ENCODE measurements around the gene SLC18A3. TPM values are rescaled to one million over a fixed set of nuclear protein-coding genes. Genes with fewer than 3 reads are reported as not detected.

The SLC18A3 gene
- total RNA-seq, 1 donor from 2014 or later = not detected

DNA sequence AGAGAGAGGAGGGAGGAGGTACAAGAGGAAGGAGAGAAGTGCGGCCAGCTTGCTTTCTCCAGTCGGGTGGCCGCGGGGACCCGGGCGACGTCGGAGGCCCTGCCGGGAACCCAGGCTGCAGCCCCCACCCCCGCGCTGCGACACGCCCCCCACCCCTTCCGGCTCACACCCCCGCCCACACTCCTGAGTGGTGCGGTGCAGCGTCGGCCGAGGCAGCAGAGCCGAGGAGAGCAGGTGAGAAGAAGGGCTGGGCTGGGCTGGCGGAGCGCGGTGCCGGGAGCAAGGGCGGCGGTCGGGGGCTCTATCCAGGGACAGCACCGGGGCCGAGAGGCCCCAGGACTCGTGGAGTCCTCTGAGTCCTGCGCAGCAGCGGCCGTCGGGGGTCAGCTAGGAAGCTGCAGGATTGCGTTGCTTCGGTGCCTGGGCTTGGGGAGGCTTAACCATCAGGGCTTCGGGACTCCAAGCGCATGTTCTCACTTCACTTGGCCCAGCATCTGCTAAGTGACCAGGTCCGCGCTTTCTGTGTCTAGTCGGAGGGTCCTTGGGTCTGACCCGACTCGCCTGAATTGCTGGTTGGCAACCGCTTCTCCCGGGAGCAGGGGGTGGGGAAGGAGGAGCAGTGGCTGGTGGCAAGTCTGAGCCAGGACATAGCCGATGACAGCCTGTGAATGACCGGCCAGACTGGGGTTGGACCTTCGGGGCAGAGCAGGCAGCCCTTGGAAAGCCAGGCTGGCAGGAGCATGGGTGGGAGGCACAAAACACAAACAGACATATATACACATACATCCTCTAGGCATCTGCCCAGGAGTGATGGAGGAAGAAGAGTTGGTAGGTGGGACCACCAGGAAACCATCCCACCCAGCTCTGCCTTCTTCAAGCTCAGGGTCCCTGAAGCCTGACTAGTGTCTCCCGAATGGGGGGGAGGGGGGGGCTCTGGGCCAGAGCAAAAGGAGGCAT lies 4.4 kb downstream of the SLC18A3 start:
- TF ChIP-seq, protein P1, sequence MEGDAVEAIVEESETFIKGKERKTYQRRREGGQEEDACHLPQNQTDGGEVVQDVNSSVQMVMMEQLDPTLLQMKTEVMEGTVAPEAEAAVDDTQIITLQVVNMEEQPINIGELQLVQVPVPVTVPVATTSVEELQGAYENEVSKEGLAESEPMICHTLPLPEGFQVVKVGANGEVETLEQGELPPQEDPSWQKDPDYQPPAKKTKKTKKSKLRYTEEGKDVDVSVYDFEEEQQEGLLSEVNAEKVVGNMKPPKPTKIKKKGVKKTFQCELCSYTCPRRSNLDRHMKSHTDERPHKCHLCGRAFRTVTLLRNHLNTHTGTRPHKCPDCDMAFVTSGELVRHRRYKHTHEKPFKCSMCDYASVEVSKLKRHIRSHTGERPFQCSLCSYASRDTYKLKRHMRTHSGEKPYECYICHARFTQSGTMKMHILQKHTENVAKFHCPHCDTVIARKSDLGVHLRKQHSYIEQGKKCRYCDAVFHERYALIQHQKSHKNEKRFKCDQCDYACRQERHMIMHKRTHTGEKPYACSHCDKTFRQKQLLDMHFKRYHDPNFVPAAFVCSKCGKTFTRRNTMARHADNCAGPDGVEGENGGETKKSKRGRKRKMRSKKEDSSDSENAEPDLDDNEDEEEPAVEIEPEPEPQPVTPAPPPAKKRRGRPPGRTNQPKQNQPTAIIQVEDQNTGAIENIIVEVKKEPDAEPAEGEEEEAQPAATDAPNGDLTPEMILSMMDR (conservative IDR thresholded peaks at IDR 0.05; ENCODE audit: low read depth, low read length) = no peak
- H3K4me3 ChIP-seq (ENCODE audit: low read depth, low read length) = no peak overlapping the region
- no peak for DNase-seq (ENCODE audit: low read depth)

DNA sequence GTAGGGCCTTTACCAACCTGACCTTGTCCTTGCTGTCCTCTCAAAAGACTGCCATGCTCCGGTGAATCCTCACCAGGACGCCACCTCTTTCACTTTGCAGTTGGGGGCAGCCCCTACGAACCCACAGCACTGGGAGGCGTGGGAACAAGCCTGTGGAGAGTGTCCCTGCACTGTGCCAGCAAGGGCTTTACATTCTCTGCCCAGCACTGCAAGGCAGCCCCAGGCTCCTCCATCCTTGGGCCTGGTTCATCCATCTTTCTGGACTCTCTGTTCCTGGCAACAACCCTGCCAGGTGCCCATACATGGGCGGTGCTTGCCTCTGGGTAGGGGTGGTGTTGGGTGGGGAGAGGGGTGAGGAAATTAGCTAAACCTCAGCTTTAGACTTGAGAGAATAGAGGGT lies 5.1 kb downstream of the SLC18A3 start:
- TF ChIP-seq, protein P1 (conservative IDR thresholded peaks at IDR 0.05; ENCODE audit: low read depth, low read length) = no peak
- H3K4me3 ChIP-seq (ENCODE audit: low read depth, low read length) = no peak overlapping the region
- no peak for DNase-seq (ENCODE audit: low read depth)

- TF ChIP-seq, protein P1 (conservative IDR thresholded peaks at IDR 0.05; ENCODE audit: low read depth, low read length) = no peak
- no peak overlapping the region for H3K4me3 ChIP-seq (ENCODE audit: low read depth, low read length)
- DNase-seq (ENCODE audit: low read depth) = no peak
Measured at GRCh38 chr10:49615721-49616120, 5.6 kb downstream of the SLC18A3 start.

DNA sequence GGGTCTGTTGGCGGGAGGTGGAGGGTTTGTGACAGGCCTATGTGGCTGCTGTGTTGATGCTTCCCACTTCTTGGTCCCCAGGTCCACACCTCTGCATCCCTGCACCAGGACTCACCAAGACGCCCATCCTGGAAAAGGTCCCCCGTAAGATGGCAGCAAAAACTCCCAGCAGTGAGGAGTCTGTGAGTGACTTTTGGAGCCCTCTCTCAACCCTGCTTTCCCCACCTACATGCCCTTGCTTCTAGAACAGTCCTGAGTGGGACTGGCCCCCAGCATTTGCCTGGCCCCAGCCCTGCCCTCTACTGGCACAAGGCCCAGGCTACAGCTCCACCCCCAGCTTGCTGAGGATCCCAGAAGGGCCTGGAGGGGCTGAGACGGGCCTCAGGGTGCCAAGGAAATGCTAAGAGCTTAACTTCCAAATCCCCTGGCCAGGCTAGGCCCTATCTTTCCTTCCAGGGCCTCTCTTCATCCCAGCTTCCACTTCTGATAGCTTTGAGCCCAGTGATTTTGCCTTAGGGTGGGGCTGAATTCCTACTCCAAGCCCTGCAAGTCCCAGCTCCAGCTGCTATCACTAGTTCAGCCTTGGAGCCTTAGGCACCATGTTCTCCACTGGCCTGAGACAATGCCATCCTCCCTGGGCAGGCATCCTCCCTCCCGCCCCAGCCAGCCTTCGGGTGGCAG lies 6.5 kb downstream of the SLC18A3 start:
- TF ChIP-seq, protein P1 (conservative IDR thresholded peaks at IDR 0.05; ENCODE audit: low read depth, low read length) = no peak
- DNase-seq (ENCODE audit: low read depth) = no peak
- H3K4me3 ChIP-seq (ENCODE audit: low read depth, low read length) = no peak overlapping the region

- H3K4me3 ChIP-seq (ENCODE audit: low read depth, low read length) = no peak overlapping the region
- DNase-seq (ENCODE audit: low read depth) = no peak
- TF ChIP-seq, protein P1 (conservative IDR thresholded peaks at IDR 0.05; ENCODE audit: low read depth, low read length) = no peak
Measured at GRCh38 chr10:49617121-49618020, 7.3 kb downstream of the SLC18A3 start.

DNA sequence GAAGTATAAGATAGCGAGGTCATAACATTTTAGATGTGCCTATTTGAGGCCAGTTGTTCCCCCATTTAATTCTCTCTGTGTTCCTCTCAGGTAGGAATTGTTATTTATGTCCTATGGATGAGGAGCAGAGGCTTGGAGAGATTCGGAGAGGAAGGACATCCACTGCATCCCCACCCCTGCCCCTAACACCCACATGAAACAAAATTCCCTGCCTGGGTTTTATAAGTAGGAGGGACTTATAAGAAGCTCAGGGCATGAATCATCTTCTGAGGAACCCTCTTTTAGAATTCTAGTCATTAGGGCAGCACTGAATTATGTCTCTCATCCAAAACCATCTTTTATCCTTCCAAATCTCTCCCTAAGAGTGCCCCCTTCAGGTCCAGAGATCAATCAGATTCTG lies 8.7 kb downstream of the SLC18A3 start:
- DNase-seq (ENCODE audit: low read depth) = no peak
- TF ChIP-seq, protein P1 (conservative IDR thresholded peaks at IDR 0.05; ENCODE audit: low read depth, low read length) = no peak
- H3K4me3 ChIP-seq (ENCODE audit: low read depth, low read length) = no peak overlapping the region

Data from epithelial cell of proximal tubule (primary cell).